SW480 (cell line): ENCODE results near the gene GUCY1A1.

Experiments used
- DNase-seq: peaks from one replicate; pipeline ENCODE4 v3.0.0-alpha.2; 2016; ENCODE audit warnings: low spot score

The GUCY1A1 gene

GRCh38 chr4:155742310-155743015 lies 75.8 kb downstream of the GUCY1A1 start:
- no peak for DNase-seq

- DNase-seq, result no peak
These were observed 79.3 kb downstream of the GUCY1A1 start for GRCh38 chr4:155745984-155746383.

GRCh38 chr4:155748039-155748438 lies 81.4 kb downstream of the GUCY1A1 start:
- no peak for DNase-seq

GRCh38 chr4:155749041-155749440 lies 82.4 kb downstream of the GUCY1A1 start:
- DNase-seq, result no peak

- DNase-seq, result no peak
These were observed 84.9 kb downstream of the GUCY1A1 start for GRCh38 chr4:155751569-155751968.

GRCh38 chr4:155757745-155758265 lies 91.2 kb downstream of the GUCY1A1 start:
- no peak for DNase-seq

GRCh38 chr4:155758481-155759371 lies 92.1 kb downstream of the GUCY1A1 start, which contains the start of gene GUCY1B1:
Gene GUCY1B1, plus strand, starts transcription at chr4:155759021. Its CDS starts 120 bp downstream, at chr4:155759141.
- no peak for DNase-seq

- DNase-seq, result no peak
These were observed 93.0 kb downstream of the GUCY1A1 start for GRCh38 chr4:155759372-155760252.

GRCh38 chr4:155761047-155761446 lies 94.4 kb downstream of the GUCY1A1 start:
- DNase-seq, result no peak

- no peak for DNase-seq
These were observed 95.3 kb downstream of the GUCY1A1 start for GRCh38 chr4:155761916-155762315.

GRCh38 chr4:155762334-155762733 lies 95.7 kb downstream of the GUCY1A1 start:
- no peak for DNase-seq

- no peak for DNase-seq
These were observed 96.9 kb downstream of the GUCY1A1 start for GRCh38 chr4:155763551-155763950.

- no peak for DNase-seq
These were observed 98.5 kb downstream of the GUCY1A1 start for GRCh38 chr4:155765149-155765548.

- no peak for DNase-seq
These were observed 100.0 kb downstream of the GUCY1A1 start for GRCh38 chr4:155766622-155767021.

GRCh38 chr4:155768370-155768769 lies 101.7 kb downstream of the GUCY1A1 start:
- no peak for DNase-seq

- no peak for DNase-seq
These were observed 102.4 kb downstream of the GUCY1A1 start for GRCh38 chr4:155769090-155769489.

GRCh38 chr4:155772459-155773195 lies 106.0 kb downstream of the GUCY1A1 start:
- no peak for DNase-seq

- DNase-seq, result no peak
These were observed 106.7 kb downstream of the GUCY1A1 start for GRCh38 chr4:155773196-155773800.

GRCh38 chr4:155774033-155774432 lies 107.4 kb downstream of the GUCY1A1 start:
- no peak for DNase-seq

- no peak for DNase-seq
These were observed 111.5 kb downstream of the GUCY1A1 start for GRCh38 chr4:155777971-155778735.
